Uterus (tissue), 4 donors: ENCODE measurements around the gene JMJD6. TPM values are rescaled to one million over a fixed set of nuclear protein-coding genes. Genes with fewer than 3 reads are reported as not detected.

ENCODE experiments used
- DNase-seq, 2 donors: peaks; one replicate each; pipeline ENCODE4 v3.0.0-alpha.2; 2019 to 2020
- H3K27ac ChIP-seq, 2 donors: fragments of 200-600 bp; sonication (generic); 1 replicate in 1 of 2; 2 replicates in 1 of 2; pipeline ENCODE4 v1.5.1; 2016 to 2018
- H3K27me3 ChIP-seq, 2 donors: fragments of 200-600 bp; sonication (generic); one replicate each; pipeline ENCODE4 v1.5.1; 2018 to 2019; ENCODE audit warnings: control low read depth in 1 of 2
- H3K36me3 ChIP-seq, 2 donors: fragments of 200-600 bp; sonication (generic); one replicate each; pipeline ENCODE4 v1.5.1; 2019; ENCODE audit warnings: control low read depth in 1 of 2
- H3K4me1 ChIP-seq, 2 donors: fragments of 200-600 bp; sonication (generic); one replicate each; pipeline ENCODE4 v1.5.1; 2018 to 2019; ENCODE audit warnings: control low read depth in 1 of 2
- H3K4me3 ChIP-seq, 2 donors: fragments of 200-600 bp; sonication (generic); 1 replicate in 1 of 2; 2 replicates in 1 of 2; pipeline ENCODE4 v1.5.1; 2018 to 2019; ENCODE audit warnings: mild to moderate bottlenecking in 1 of 2
- H3K9me3 ChIP-seq, 2 donors: fragments of 200-600 bp; sonication (generic); one replicate each; pipeline ENCODE4 v1.5.1; 2019; ENCODE audit warnings: control low read depth in 1 of 2
- CTCF ChIP-seq, 4 experiments: fragments of 200-600 bp in 2 of 4; fragments of 450-650 bp in 2 of 4; sonication (generic) in 2 of 4; IDR thresholded peaks; one replicate each; pipeline ENCODE4 v1.5.1; 2016 to 2019; ENCODE audit warnings: antibody characterized with exemption in 4 of 4, mild to moderate bottlenecking in 2 of 4, moderate library complexity in 1 of 4
- POLR2A ChIP-seq, 2 donors: fragments of 450-650 bp; IDR thresholded peaks; one replicate each; pipeline ENCODE4 v1.6.1; 2016; ENCODE audit warnings: antibody characterized with exemption in 2 of 2, mild to moderate bottlenecking in 1 of 2, moderate library complexity in 1 of 2
- intact Hi-C: fragments of 100-400 bp; cut with DNase I; formaldehyde crosslinking; loops from one replicate; pipeline ENCODE4 v1.15.1; 2023; ENCODE audit warnings: low total_unique reads
- total RNA-seq, 4 donors: library from RNA; depleted of rRNA in 3 of 4; stranded (reverse); fragments of >200 nt in 3 of 4; gene quantifications; one replicate each; pipeline versions ENCODE4 v1.1.0 to v1.2.4, GENCODE V29; 2014 to 2023
- donor health status: DM: yes; HTN: yes; CAD: no.

Gene JMJD6
- total RNA-seq, 4 donors from 2014 or later: 5.9 to 40.8 (median 21.2) TPM

DNA sequence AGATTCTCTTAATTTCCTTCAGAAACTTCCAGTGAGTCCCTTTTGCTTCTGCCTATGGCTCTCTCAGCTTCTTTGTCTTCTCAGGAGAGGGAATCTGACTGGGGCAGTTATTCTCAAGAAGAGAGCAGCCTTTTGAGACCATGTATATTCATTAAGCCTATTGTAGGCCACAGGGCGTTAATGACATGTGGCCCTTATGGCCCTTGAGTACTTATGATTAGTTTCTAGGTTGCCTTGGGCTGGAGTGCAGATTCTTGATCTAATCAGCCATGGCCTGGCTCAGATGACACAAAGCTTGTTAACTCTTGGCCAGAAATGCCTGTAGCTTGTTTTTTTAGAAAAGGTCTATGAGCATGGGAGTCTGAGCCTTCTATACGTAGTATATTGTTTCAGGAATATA is 28.9 kb upstream of the JMJD6 start:
- Histone ChIP-seq H3K9me3 (no peaks in the 10 kb centered on the region), H3K36me3 (no peaks in the 10 kb centered on the region)
- TF ChIP-seq CTCF (IDR thresholded peaks at IDR 0.05) (no peak), POLR2A (IDR thresholded peaks at IDR 0.05) (no peak)

GRCh38 chr17:76753061-76753961 is 26.9 kb upstream of the JMJD6 start:
- no peak for DNase-seq
- Histone ChIP-seq H3K27me3 (no peaks in the 10 kb centered on the region), H3K36me3 (no peaks in the 10 kb centered on the region), H3K4me3 (no peak overlapping the region), H3K9me3 (no peaks in the 10 kb centered on the region), H3K4me1 (no peaks in the 10 kb centered on the region), H3K27ac (no peak overlapping the region)
- TF ChIP-seq CTCF (IDR thresholded peaks at IDR 0.05) (no peak), POLR2A (IDR thresholded peaks at IDR 0.05) (no peak)
- intact Hi-C loops: no loop called here

More for the DNA sequence above, 28.9 kb upstream of the JMJD6 start:
- DNase-seq: no peak
- intact Hi-C loops: no loop called here
- no peak overlapping the region for H3K4me3 ChIP-seq
- H3K27ac ChIP-seq: no peak overlapping the region
- no peaks in the 10 kb centered on the region for H3K4me1 ChIP-seq
- no peaks in the 10 kb centered on the region for H3K27me3 ChIP-seq

DNA sequence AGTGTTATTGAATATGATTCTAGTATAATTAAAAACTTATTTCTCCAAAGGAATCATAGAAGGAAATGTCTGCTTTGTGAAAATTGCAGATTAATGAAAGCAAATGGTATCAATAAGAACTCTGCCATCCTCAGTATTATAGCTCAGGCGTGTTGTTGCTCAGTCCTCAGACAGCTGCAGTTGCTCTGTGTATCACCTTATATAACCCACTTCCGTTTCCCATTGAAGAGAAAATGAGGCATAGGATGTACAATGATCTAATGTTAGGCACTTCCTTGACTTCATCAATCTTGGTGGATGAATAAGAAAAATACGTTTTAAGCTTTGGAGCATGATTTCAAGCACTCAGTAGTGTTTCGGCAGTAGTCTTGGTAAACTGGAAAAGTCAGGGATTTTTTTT is 25.6 kb upstream of the JMJD6 start:
- H3K27ac ChIP-seq: no peak overlapping the region
- H3K27me3 ChIP-seq: no peaks in the 10 kb centered on the region
- H3K4me1 ChIP-seq: no peaks in the 10 kb centered on the region
- no peaks in the 10 kb centered on the region for H3K9me3 ChIP-seq
- no peak for DNase-seq
- TF ChIP-seq CTCF (IDR thresholded peaks at IDR 0.05) (no peak), POLR2A (IDR thresholded peaks at IDR 0.05) (no peak)
- intact Hi-C loops: no loop called here
- H3K36me3 ChIP-seq: no peaks in the 10 kb centered on the region
- H3K4me3 ChIP-seq: no peak overlapping the region

- no peaks in the 10 kb centered on the region for H3K36me3 ChIP-seq
- no peaks in the 10 kb centered on the region for H3K27me3 ChIP-seq
- TF ChIP-seq POLR2A (IDR thresholded peaks at IDR 0.05): no peak
- TF ChIP-seq CTCF (IDR thresholded peaks at IDR 0.05): no peak
- no peak overlapping the region for H3K4me3 ChIP-seq
- H3K9me3 ChIP-seq: no peaks in the 10 kb centered on the region
- intact Hi-C loops: no loop called here
- no peak for DNase-seq
- H3K4me1 ChIP-seq: no peaks in the 10 kb centered on the region
- H3K27ac ChIP-seq: no peak overlapping the region
These were observed 25.1 kb upstream of the JMJD6 start for GRCh38 chr17:76751416-76751993.

- Histone ChIP-seq H3K4me3 (no peak overlapping the region), H3K9me3 (no peaks in the 10 kb centered on the region), H3K27ac (no peak overlapping the region), H3K36me3 (no peaks in the 10 kb centered on the region), H3K27me3 (no peaks in the 10 kb centered on the region), H3K4me1 (no peaks in the 10 kb centered on the region)
- DNase-seq: no peak
- no peak for TF ChIP-seq CTCF (IDR thresholded peaks at IDR 0.05)
- no peak for TF ChIP-seq POLR2A (IDR thresholded peaks at IDR 0.05)
- intact Hi-C loops: loop anchor here (10.0 kb wide), 1 partner anchor 504 kb away; the partner anchor contains the start of gene RNF157
These were observed 22.3 kb upstream of the JMJD6 start for GRCh38 chr17:76748657-76749056.
